B cell (primary cell): ENCODE measurements around the gene TSHZ3.

ENCODE experiments used
- CTCF ChIP-seq: fragments of 200-600 bp; IDR thresholded peaks from one replicate; pipeline ENCODE4 v1.8.0; 2022; ENCODE audit warnings: antibody characterized with exemption, mild to moderate bottlenecking
- EZH2 ChIP-seq: IDR thresholded peaks from 2 replicates; pipeline ENCODE4 v1.6.1; 2012; ENCODE audit warnings: borderline replicate concordance, low read depth, mild to moderate bottlenecking, moderate library complexity, low read length; ENCODE audit not compliant: insufficient read depth, poor library complexity, severe bottlenecking

- TF ChIP-seq CTCF (no peak), EZH2 (no peak)
These were observed 30.3 kb downstream of the TSHZ3 start for GRCh38 chr19:31318790-31319425.
